Ascending aorta (tissue), 2 donors: Measurements from ENCODE around the gene HOXC5. TPM values are rescaled to one million over a fixed set of nuclear protein-coding genes. Genes with fewer than 3 reads are reported as not detected.
A peak's percentile ranks its signal among the peaks of the same experiment; 100 is the strongest.

Source experiments
- DNase-seq, 2 donors: peaks; one replicate each; pipeline ENCODE4 v3.0.0-alpha.2; 2019; ENCODE audit warnings: low spot score in 2 of 2
- H3K27ac ChIP-seq, 2 donors: fragments of 200-600 bp; sonication (generic); one replicate each; pipeline ENCODE4 v1.5.1; 2016 to 2017; ENCODE audit warnings: mild to moderate bottlenecking in 1 of 2
- H3K27me3 ChIP-seq: fragments of 200-600 bp; sonication (generic); one replicate; pipeline ENCODE4 v1.5.1; 2017
- H3K36me3 ChIP-seq, 2 donors: fragments of 200-600 bp; sonication (generic); one replicate each; pipeline ENCODE4 v1.5.1; 2016
- H3K4me1 ChIP-seq, 2 donors: fragments of 200-600 bp; sonication (generic); one replicate each; pipeline ENCODE4 v1.5.1; 2016 to 2017; ENCODE audit warnings: mild to moderate bottlenecking in 1 of 2
- H3K4me3 ChIP-seq, 2 donors: fragments of 200-600 bp; sonication (generic); one replicate each; pipeline ENCODE4 v1.5.1; 2016 to 2017; ENCODE audit warnings: mild to moderate bottlenecking in 1 of 2
- H3K9me3 ChIP-seq, 2 donors: fragments of 200-600 bp; sonication (generic); one replicate each; pipeline ENCODE4 v1.5.1; 2016
- intact Hi-C: fragments of 100-400 bp; cut with DNase I; formaldehyde crosslinking; loops from one replicate; pipeline ENCODE4 v1.15.1; 2023
- total RNA-seq: library from RNA; depleted of rRNA; stranded (reverse); fragments of >200 nt; gene quantifications from one replicate; pipeline ENCODE4 v1.1.0, GENCODE V29; 2016
- TF ChIP-seq, protein P1 (sequence below), 3 experiments: fragments of 200-600 bp in 2 of 3; fragments of 450-650 bp in 1 of 3; sonication (generic) in 2 of 3; IDR thresholded peaks; one replicate each; pipeline ENCODE4 v1.5.1; 2016 to 2019; ENCODE audit warnings: antibody characterized with exemption in 3 of 3, mild to moderate bottlenecking in 1 of 3, moderate library complexity in 1 of 3

The HOXC5 gene
- total RNA-seq, 1 donor from 2014 or later: not detected

DNA sequence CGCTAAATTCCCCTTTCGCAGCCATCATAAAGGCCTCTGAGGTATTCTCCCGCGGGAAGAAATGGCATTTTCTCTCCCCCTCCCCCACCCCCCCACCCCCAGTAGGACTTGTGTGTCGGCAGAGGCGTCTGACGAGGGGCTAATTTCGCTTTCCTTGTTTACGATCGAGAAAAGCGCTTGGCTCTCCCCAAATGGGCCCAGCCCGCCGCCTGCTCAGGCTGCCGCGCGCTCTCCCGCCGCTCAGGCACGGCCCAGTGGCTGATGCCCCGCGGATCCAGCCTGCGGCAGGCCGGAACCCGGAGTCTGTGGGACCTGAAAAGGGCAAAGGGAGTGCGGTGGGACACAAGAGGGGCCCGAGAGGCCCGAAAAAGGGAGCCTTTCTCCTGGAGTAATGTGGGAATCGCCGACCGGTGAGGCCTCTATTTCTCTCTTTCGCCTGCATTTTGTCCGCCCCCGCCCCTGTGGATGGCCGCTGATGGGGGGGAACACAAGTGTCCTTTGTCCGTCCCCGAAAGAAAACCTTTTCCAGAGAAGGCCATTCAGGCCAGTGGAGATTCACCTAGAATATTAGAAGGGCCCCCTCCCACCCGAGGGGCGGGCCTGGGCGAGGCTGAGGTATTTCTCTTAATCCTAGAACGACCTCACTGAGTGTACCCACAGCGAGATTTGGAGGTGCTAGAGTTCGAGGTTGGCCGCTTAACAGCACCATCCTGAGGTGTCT lies 13.6 kb upstream of the HOXC5 start:
- H3K9me3 ChIP-seq: no peaks in the 10 kb centered on the region
- H3K27me3 ChIP-seq: no peaks in the 10 kb centered on the region
- peak overlapping the region; percentile 94 to 96 for H3K27ac ChIP-seq
- H3K4me1 ChIP-seq: peaks cover 0 to 10% of the 10 kb centered on the region in 2 donors
- no peaks in the 10 kb centered on the region for H3K36me3 ChIP-seq
- peak overlapping the region; percentile 47 to 71 for H3K4me3 ChIP-seq
- intact Hi-C loops: loop anchor here (2.0 to 10.0 kb wide), 5 partner anchors 16 to 336 kb away; partner anchors contain the start of genes CBX5 and HNRNPA1
- no peak for DNase-seq
- TF ChIP-seq, protein P1, sequence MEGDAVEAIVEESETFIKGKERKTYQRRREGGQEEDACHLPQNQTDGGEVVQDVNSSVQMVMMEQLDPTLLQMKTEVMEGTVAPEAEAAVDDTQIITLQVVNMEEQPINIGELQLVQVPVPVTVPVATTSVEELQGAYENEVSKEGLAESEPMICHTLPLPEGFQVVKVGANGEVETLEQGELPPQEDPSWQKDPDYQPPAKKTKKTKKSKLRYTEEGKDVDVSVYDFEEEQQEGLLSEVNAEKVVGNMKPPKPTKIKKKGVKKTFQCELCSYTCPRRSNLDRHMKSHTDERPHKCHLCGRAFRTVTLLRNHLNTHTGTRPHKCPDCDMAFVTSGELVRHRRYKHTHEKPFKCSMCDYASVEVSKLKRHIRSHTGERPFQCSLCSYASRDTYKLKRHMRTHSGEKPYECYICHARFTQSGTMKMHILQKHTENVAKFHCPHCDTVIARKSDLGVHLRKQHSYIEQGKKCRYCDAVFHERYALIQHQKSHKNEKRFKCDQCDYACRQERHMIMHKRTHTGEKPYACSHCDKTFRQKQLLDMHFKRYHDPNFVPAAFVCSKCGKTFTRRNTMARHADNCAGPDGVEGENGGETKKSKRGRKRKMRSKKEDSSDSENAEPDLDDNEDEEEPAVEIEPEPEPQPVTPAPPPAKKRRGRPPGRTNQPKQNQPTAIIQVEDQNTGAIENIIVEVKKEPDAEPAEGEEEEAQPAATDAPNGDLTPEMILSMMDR (IDR thresholded peaks at IDR 0.05): no peak

DNA sequence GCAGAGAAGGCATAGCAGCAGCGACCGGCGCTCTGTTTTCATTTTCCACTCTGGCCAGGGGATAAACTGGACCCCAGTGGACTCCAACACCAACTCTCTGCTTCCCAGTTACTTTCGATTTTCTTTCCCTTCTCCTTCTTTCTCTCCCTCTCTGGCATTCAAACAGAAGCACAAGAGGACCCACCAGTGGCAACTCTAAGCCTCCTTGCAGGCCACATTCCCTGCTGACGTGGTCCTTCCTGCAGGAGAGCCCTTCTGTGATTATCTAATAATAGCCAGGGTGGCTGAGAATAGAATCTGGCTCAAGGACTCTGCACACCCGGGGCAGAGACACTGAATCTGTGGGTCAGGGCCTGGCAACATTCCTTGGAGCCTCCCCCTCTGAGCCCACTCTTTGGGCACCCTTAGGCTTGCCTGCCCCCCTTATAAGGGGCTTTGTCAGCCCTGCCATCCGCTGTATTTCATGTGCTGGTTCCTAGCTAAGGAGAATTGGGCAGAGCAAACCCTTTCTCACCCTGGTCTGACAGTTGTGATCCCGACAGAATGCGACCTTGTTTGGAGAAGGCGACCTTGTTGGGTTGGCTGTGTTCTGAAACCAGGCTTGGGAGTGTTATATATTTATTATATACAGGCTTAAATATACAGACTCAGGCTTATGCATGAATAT lies 12.8 kb upstream of the HOXC5 start:
- intact Hi-C loops: loop anchor here (2.0 to 10.0 kb wide), 5 partner anchors 15 to 335 kb away; partner anchors contain the start of genes CBX5 and HNRNPA1
- Histone ChIP-seq H3K4me1 (peaks cover 0 to 10% of the 10 kb centered on the region in 2 donors), H3K4me3 (peak overlapping the region; percentile 47 to 71), H3K36me3 (no peaks in the 10 kb centered on the region), H3K9me3 (no peaks in the 10 kb centered on the region), H3K27me3 (no peaks in the 10 kb centered on the region), H3K27ac (peak overlapping the region; percentile 94 to 96)
- DNase-seq: peak in 1 of 2 donors; percentile 76
- TF ChIP-seq, protein P1 (IDR thresholded peaks at IDR 0.05): no peak

DNA sequence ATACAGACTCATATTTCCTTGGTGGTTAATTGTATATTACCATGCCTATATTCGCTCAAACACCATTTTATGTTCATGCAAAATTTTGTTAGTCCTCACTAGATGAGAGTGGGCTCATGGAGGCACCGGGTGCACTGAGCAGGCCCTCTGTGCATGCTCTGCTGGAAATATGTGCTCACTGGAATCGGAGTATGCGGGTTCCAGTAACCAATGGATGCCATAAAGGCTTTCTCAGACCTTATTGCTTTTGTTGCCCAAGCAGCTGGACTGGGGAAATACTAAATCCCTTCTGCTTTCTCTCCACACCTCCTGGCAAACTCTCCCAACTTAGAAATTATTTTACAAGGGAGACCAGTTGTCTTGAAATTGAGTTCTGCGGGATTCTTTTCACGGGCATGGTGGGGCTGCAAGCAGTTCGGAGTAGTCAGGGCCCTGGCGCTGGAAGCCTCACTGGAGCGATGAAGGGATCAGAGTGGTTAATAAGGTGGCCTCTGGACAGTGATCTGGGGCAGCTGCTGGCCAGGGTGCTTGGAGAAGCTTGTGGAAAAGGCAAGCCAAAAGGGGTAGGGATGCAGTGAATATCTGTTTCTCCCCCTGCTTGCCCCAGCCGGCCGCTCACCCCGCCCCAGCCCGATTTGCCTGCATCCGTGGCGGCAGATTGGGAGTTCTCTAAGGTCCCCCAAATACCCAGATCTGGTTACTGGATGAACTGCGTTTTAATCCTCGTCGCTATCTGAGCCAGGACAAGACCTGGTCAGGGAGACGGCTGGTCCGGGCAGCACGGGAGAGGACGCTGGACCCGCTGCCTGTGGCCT lies 12.1 kb upstream of the HOXC5 start:
- Histone ChIP-seq H3K4me1 (peaks cover 0 to 10% of the 10 kb centered on the region in 2 donors), H3K4me3 (peak overlapping the region in 1 of 2 donors; percentile 71), H3K9me3 (no peaks in the 10 kb centered on the region), H3K27me3 (no peaks in the 10 kb centered on the region), H3K36me3 (no peaks in the 10 kb centered on the region), H3K27ac (peak overlapping the region; percentile 94 to 96)
- intact Hi-C loops: no loop called here
- TF ChIP-seq, protein P1 (IDR thresholded peaks at IDR 0.05): no peak
- DNase-seq: no peak

DNA sequence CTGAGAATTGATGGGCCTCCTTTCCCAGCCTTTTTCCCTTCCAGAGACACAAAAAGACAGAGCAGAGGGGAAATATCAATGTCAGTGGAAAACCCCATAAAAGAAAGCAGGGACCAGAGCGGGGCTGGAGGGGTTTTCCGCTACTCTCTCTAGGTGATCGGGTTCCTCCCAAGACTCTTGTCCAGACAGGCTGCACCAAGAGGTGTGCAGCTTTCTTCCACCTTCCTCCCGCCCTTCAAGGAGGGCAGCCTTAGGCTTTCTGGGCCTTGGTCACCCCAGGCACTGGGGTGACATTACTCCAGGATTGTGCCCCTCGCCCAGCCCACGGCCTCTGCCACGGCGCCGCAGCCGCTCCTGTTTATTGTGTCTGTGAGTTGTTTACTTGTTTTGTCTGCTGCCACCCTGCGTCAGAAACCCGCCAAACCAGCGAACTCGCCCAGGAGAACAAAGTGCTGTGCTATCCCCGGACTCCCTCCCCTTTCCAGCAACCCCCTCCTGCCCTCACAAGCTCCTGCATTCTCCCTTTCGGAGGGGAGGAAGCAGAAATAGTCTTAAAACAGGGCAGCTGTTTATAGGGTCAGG lies 11.3 kb upstream of the HOXC5 start:
- Histone ChIP-seq H3K9me3 (no peaks in the 10 kb centered on the region), H3K4me3 (no peak overlapping the region), H3K36me3 (no peaks in the 10 kb centered on the region), H3K27me3 (no peaks in the 10 kb centered on the region), H3K27ac (peak overlapping the region in 1 of 2 donors; percentile 94), H3K4me1 (peaks cover 0 to 8% of the 10 kb centered on the region in 2 donors)
- TF ChIP-seq, protein P1 (IDR thresholded peaks at IDR 0.05): no peak
- intact Hi-C loops: no loop called here
- DNase-seq: no peak
